ENCODE measurements around the gene PPM1F. TPM values are rescaled to one million over a fixed set of nuclear protein-coding genes. Genes with fewer than 3 reads are reported as not detected.

PPM1F gene
- total RNA-seq, 2 donors from 2014 or later, result 37.6 to 49.2 TPM

- no peak overlapping the region for H3K27ac Mint-ChIP-seq
- Histone ChIP-seq H3K9me3 (ENCODE audit: control insufficient read depth, low read length) (no peaks in the 10 kb centered on the region), H3K27me3 (ENCODE audit: control insufficient read depth, insufficient read depth, low read length, poor library complexity, severe bottlenecking) (no peaks in the 10 kb centered on the region), H3K9ac (ENCODE audit: extremely low read depth, low read length, poor library complexity, severe bottlenecking) (no peak overlapping the region), H3K4me3 (ENCODE audit: low read length) (no peak overlapping the region), H3K4me1 (ENCODE audit: control insufficient read depth, insufficient read depth, low read length) (no peaks in the 10 kb centered on the region), H3K36me3 (ENCODE audit: control insufficient read depth, insufficient read depth, low read length) (peaks cover 36% of the 10 kb centered on the region), H3K27ac (ENCODE audit: low read depth, low read length) (no peak overlapping the region)
- H3K9me3 Mint-ChIP-seq, result no peaks in the 10 kb centered on the region
- peak; percentile 45 for DNase-seq
- WGBS, 2 experiments (ENCODE audit: insufficient coverage in 1 of 2, insufficient read length in 1 of 2), result 94 to 100% methylated on average over 1 to 6 of the region's 6 CpGs
- H3K36me3 Mint-ChIP-seq (ENCODE audit: low read depth), result peaks cover 38% of the 10 kb centered on the region
- TF ChIP-seq CTCF (conservative IDR thresholded peaks at IDR 0.05), result no peak
- H3K4me1 Mint-ChIP-seq, result peaks cover 20% of the 10 kb centered on the region
- no peak overlapping the region for H3K4me3 Mint-ChIP-seq
- no peaks in the 10 kb centered on the region for H3K27me3 Mint-ChIP-seq (ENCODE audit: insufficient read depth)
Observed at GRCh38 chr22:21929253-21929652, 23.4 kb downstream of the PPM1F start.

GRCh38 chr22:21928048-21928447 lies 24.6 kb downstream of the PPM1F start:
- H3K27ac ChIP-seq (ENCODE audit: low read depth, low read length), result no peak overlapping the region
- peak; percentile 60 for DNase-seq
- peaks cover 20% of the 10 kb centered on the region for H3K4me1 Mint-ChIP-seq
- no peak overlapping the region for H3K4me3 ChIP-seq (ENCODE audit: low read length)
- H3K36me3 Mint-ChIP-seq (ENCODE audit: low read depth), result peaks cover 35% of the 10 kb centered on the region
- no peak for TF ChIP-seq CTCF (conservative IDR thresholded peaks at IDR 0.05)
- no peaks in the 10 kb centered on the region for H3K27me3 ChIP-seq (ENCODE audit: control insufficient read depth, insufficient read depth, low read length, poor library complexity, severe bottlenecking)
- 91 to 95% methylated on average over 9 to 12 of the region's 12 CpGs for WGBS, 2 experiments (ENCODE audit: insufficient coverage in 1 of 2, insufficient read length in 1 of 2)
- peaks cover 31% of the 10 kb centered on the region for H3K36me3 ChIP-seq (ENCODE audit: control insufficient read depth, insufficient read depth, low read length)
- H3K9me3 Mint-ChIP-seq, result no peaks in the 10 kb centered on the region
- H3K4me1 ChIP-seq (ENCODE audit: control insufficient read depth, insufficient read depth, low read length), result no peaks in the 10 kb centered on the region
- H3K27ac Mint-ChIP-seq, result peak overlapping the region; percentile 7
- no peak overlapping the region for H3K9ac ChIP-seq (ENCODE audit: extremely low read depth, low read length, poor library complexity, severe bottlenecking)
- no peaks in the 10 kb centered on the region for H3K9me3 ChIP-seq (ENCODE audit: control insufficient read depth, low read length)
- no peak overlapping the region for H3K4me3 Mint-ChIP-seq
- H3K27me3 Mint-ChIP-seq (ENCODE audit: insufficient read depth), result no peaks in the 10 kb centered on the region

GRCh38 chr22:21927174-21927823 lies 25.3 kb downstream of the PPM1F start:
- peak; percentile 80 for DNase-seq
- Histone ChIP-seq H3K36me3 (ENCODE audit: control insufficient read depth, insufficient read depth, low read length) (peaks cover 24% of the 10 kb centered on the region), H3K9ac (ENCODE audit: extremely low read depth, low read length, poor library complexity, severe bottlenecking) (no peak overlapping the region), H3K27me3 (ENCODE audit: control insufficient read depth, insufficient read depth, low read length, poor library complexity, severe bottlenecking) (no peaks in the 10 kb centered on the region), H3K4me3 (ENCODE audit: low read length) (no peak overlapping the region), H3K9me3 (ENCODE audit: control insufficient read depth, low read length) (no peaks in the 10 kb centered on the region), H3K4me1 (ENCODE audit: control insufficient read depth, insufficient read depth, low read length) (no peaks in the 10 kb centered on the region), H3K27ac (ENCODE audit: low read depth, low read length) (no peak overlapping the region)
- H3K9me3 Mint-ChIP-seq, result no peaks in the 10 kb centered on the region
- peaks cover 18% of the 10 kb centered on the region for H3K4me1 Mint-ChIP-seq
- no peaks in the 10 kb centered on the region for H3K27me3 Mint-ChIP-seq (ENCODE audit: insufficient read depth)
- no peak for TF ChIP-seq CTCF (conservative IDR thresholded peaks at IDR 0.05)
- WGBS, 2 experiments (ENCODE audit: insufficient coverage in 1 of 2, insufficient read length in 1 of 2), result 91 to 94% methylated on average over 10 to 15 of the region's 16 CpGs
- peaks cover 27% of the 10 kb centered on the region for H3K36me3 Mint-ChIP-seq (ENCODE audit: low read depth)
- no peak overlapping the region for H3K27ac Mint-ChIP-seq
- no peak overlapping the region for H3K4me3 Mint-ChIP-seq
